ENCODE data around the gene MYMX. TPM values are rescaled to one million over a fixed set of nuclear protein-coding genes. Genes with fewer than 3 reads are reported as not detected.

Gene MYMX
- polyA plus RNA-seq, 1 donor from 2014 or later = not detected

- no peak overlapping the region for H3K9ac ChIP-seq (ENCODE audit: low read length)
Measured at GRCh38 chr6:44207966-44208365, 8.8 kb upstream of the MYMX start.

GRCh38 chr6:44211284-44211683, 5.4 kb upstream of the MYMX start:
- Histone ChIP-seq H3K27me3 (ENCODE audit: insufficient read depth, low read depth, low read length) (no peaks in the 10 kb centered on the region), H3K36me3 (ENCODE audit: insufficient read depth, low read length) (no peaks in the 10 kb centered on the region), H3K27ac (ENCODE audit: low read length) (no peak overlapping the region), H3K4me2 (ENCODE audit: low read length) (no peak overlapping the region), H3K9me3 (ENCODE audit: low read length) (no peaks in the 10 kb centered on the region), H4K20me1 (ENCODE audit: insufficient read depth) (no peaks in the 10 kb centered on the region), H3K9me2 (ENCODE audit: insufficient read depth, low read length) (no peaks in the 10 kb centered on the region), H3K4me3 (ENCODE audit: low read length) (no peak overlapping the region), H3F3A (ENCODE audit: insufficient read depth, low read length, poor library complexity, severe bottlenecking) (no peaks in the 10 kb centered on the region), H3K9ac (ENCODE audit: low read length) (no peak overlapping the region), H3K79me2 (replicated peaks; ENCODE audit: insufficient read depth, low read length) (no peaks in the 10 kb centered on the region), H2AFZ (ENCODE audit: low read depth, low read length) (no peak overlapping the region)
- no peak for TF ChIP-seq TAF1 (IDR thresholded peaks at IDR 0.05; ENCODE audit: low read depth)
- no peak for TF ChIP-seq EP300 (conservative IDR thresholded peaks at IDR 0.05; ENCODE audit: poor library complexity, severe bottlenecking)
- no peak for TF ChIP-seq MXI1 (conservative IDR thresholded peaks at IDR 0.05; ENCODE audit: poor library complexity, severe bottlenecking)
- TF ChIP-seq EZH2 (IDR thresholded peaks at IDR 0.05; ENCODE audit: borderline replicate concordance, insufficient read depth, low read length, poor library complexity, severe bottlenecking) = no peak
- TF ChIP-seq POLR2AphosphoS5 (IDR thresholded peaks at IDR 0.05) = no peak
- TF ChIP-seq CTCF (IDR thresholded peaks at IDR 0.05; ENCODE audit: poor library complexity, severe bottlenecking) = no peak
- no peak for TF ChIP-seq REST (IDR thresholded peaks at IDR 0.05; ENCODE audit: borderline replicate concordance)

More at GRCh38 chr6:44207966-44208365, 8.8 kb upstream of the MYMX start:
- TF ChIP-seq MXI1 (conservative IDR thresholded peaks at IDR 0.05; ENCODE audit: poor library complexity, severe bottlenecking) (no peak), RAD21 (conservative IDR thresholded peaks at IDR 0.05) (no peak), REST (IDR thresholded peaks at IDR 0.05; ENCODE audit: borderline replicate concordance) (no peak), TAF1 (IDR thresholded peaks at IDR 0.05; ENCODE audit: low read depth) (no peak), EP300 (conservative IDR thresholded peaks at IDR 0.05; ENCODE audit: poor library complexity, severe bottlenecking) (no peak), EZH2 (IDR thresholded peaks at IDR 0.05; ENCODE audit: borderline replicate concordance, insufficient read depth, low read length, poor library complexity, severe bottlenecking) (no peak), CTCF (IDR thresholded peaks at IDR 0.05; ENCODE audit: poor library complexity, severe bottlenecking) (no peak), POLR2AphosphoS5 (IDR thresholded peaks at IDR 0.05) (no peak), SMC3 (conservative IDR thresholded peaks at IDR 0.05; ENCODE audit: poor library complexity) (no peak)
- no peaks in the 10 kb centered on the region for H3K9me2 ChIP-seq (ENCODE audit: insufficient read depth, low read length)
- H2AFZ ChIP-seq (ENCODE audit: low read depth, low read length) = no peak overlapping the region
- H3K27me3 ChIP-seq (ENCODE audit: insufficient read depth, low read depth, low read length) = no peaks in the 10 kb centered on the region
- no peak overlapping the region for H3K4me3 ChIP-seq (ENCODE audit: low read length)
- H3K4me2 ChIP-seq (ENCODE audit: low read length) = no peak overlapping the region
- H3K9me3 ChIP-seq (ENCODE audit: low read length) = no peaks in the 10 kb centered on the region
- H3K27ac ChIP-seq (ENCODE audit: low read length) = no peak overlapping the region
- H3K79me2 ChIP-seq (replicated peaks; ENCODE audit: insufficient read depth, low read length) = no peaks in the 10 kb centered on the region
- no peaks in the 10 kb centered on the region for H4K20me1 ChIP-seq (ENCODE audit: insufficient read depth)
- no peaks in the 10 kb centered on the region for H3F3A ChIP-seq (ENCODE audit: insufficient read depth, low read length, poor library complexity, severe bottlenecking)
- H3K36me3 ChIP-seq (ENCODE audit: insufficient read depth, low read length) = no peaks in the 10 kb centered on the region

Data from neural cell (in vitro differentiated cells).